Testis (tissue), 2 donors: ENCODE measurements around the gene TRPC4.

ENCODE experiments used
- CTCF ChIP-seq, 3 experiments: fragments of 450-650 bp in 2 of 3; fragments of 200-600 bp in 1 of 3; sonication (generic) in 1 of 3; IDR thresholded peaks; one replicate each; pipeline ENCODE4 v1.5.1; 2016 to 2019; ENCODE audit warnings: antibody characterized with exemption in 3 of 3, mild to moderate bottlenecking in 2 of 3, moderate library complexity in 1 of 3
- POLR2A ChIP-seq: fragments of 450-650 bp; IDR thresholded peaks from one replicate; pipeline ENCODE4 v1.6.1; 2017; ENCODE audit warnings: antibody characterized with exemption, mild to moderate bottlenecking, moderate library complexity

- TF ChIP-seq CTCF (IDR thresholded peaks at IDR 0.05) (no peak), POLR2A (no peak)
Measured at GRCh38 chr13:37648609-37649008, 221.0 kb downstream of the TRPC4 start.
